ENCODE measurements around the gene ZNF674.

The ZNF674 gene

GRCh38 chrX:46545111-46546005, at the start of gene ZNF674:
Gene ZNF674, minus strand, starts transcription at chrX:46545421. Its CDS starts 3,334 bp downstream, at chrX:46542087.
- peak within 1 kb of the TSS; percentile 94 for H3K27ac ChIP-seq (ENCODE audit: low read depth, low read length)
- H3K79me2 ChIP-seq (ENCODE audit: control insufficient read depth, insufficient read depth, low read length, unreplicated experiment): peaks cover 41% of the 10 kb centered on the region
- peaks cover 2% of the 10 kb centered on the region; the same call in 1 of the 2 replicates for H3K36me3 ChIP-seq (ENCODE audit: insufficient read depth, low read length)
- H2AFZ ChIP-seq (ENCODE audit: low read length, unreplicated experiment): peak within 1 kb of the TSS; percentile 68
- H3K4me1 ChIP-seq (ENCODE audit: control insufficient read depth, insufficient read depth, low read length, unreplicated experiment): peaks cover 11% of the 10 kb centered on the region
- H3K4me3 ChIP-seq (ENCODE audit: low read depth, low read length): peak within 1 kb of the TSS; percentile 98
- H3K27me3 ChIP-seq (ENCODE audit: insufficient read depth, low read length): no peaks in the 10 kb centered on the region

GRCh38 chrX:46589977-46590723, 44.9 kb upstream of the ZNF674 start:
- peaks cover 5% of the 10 kb centered on the region for H3K79me2 ChIP-seq (ENCODE audit: control insufficient read depth, insufficient read depth, low read length, unreplicated experiment)
- no peak overlapping the region for H2AFZ ChIP-seq (ENCODE audit: low read length, unreplicated experiment)
- peak overlapping the region; percentile 83 for H3K27ac ChIP-seq (ENCODE audit: low read depth, low read length)
- H3K4me1 ChIP-seq (ENCODE audit: control insufficient read depth, insufficient read depth, low read length, unreplicated experiment): peaks cover 34% of the 10 kb centered on the region
- H3K36me3 ChIP-seq (ENCODE audit: insufficient read depth, low read length): no peaks in the 10 kb centered on the region
- no peak overlapping the region for H3K4me3 ChIP-seq (ENCODE audit: low read depth, low read length)
- no peaks in the 10 kb centered on the region for H3K27me3 ChIP-seq (ENCODE audit: insufficient read depth, low read length)

GRCh38 chrX:46588263-46588662, 43.0 kb upstream of the ZNF674 start:
- no peaks in the 10 kb centered on the region for H3K36me3 ChIP-seq (ENCODE audit: insufficient read depth, low read length)
- H3K27ac ChIP-seq (ENCODE audit: low read depth, low read length): peak overlapping the region; percentile 83
- peaks cover 48% of the 10 kb centered on the region for H3K4me1 ChIP-seq (ENCODE audit: control insufficient read depth, insufficient read depth, low read length, unreplicated experiment)
- H3K4me3 ChIP-seq (ENCODE audit: low read depth, low read length): peak overlapping the region; percentile 67; the same call in 1 of the 2 replicates
- H2AFZ ChIP-seq (ENCODE audit: low read length, unreplicated experiment): no peak overlapping the region
- H3K27me3 ChIP-seq (ENCODE audit: insufficient read depth, low read length): no peaks in the 10 kb centered on the region
- peaks cover 9% of the 10 kb centered on the region for H3K79me2 ChIP-seq (ENCODE audit: control insufficient read depth, insufficient read depth, low read length, unreplicated experiment)

- peaks cover 48% of the 10 kb centered on the region for H3K4me1 ChIP-seq (ENCODE audit: control insufficient read depth, insufficient read depth, low read length, unreplicated experiment)
- peak overlapping the region; percentile 67 for H3K4me3 ChIP-seq (ENCODE audit: low read depth, low read length)
- no peaks in the 10 kb centered on the region for H3K36me3 ChIP-seq (ENCODE audit: insufficient read depth, low read length)
- peaks cover 7% of the 10 kb centered on the region for H3K79me2 ChIP-seq (ENCODE audit: control insufficient read depth, insufficient read depth, low read length, unreplicated experiment)
- no peak overlapping the region for H2AFZ ChIP-seq (ENCODE audit: low read length, unreplicated experiment)
- H3K27ac ChIP-seq (ENCODE audit: low read depth, low read length): peak overlapping the region; percentile 83
- H3K27me3 ChIP-seq (ENCODE audit: insufficient read depth, low read length): no peaks in the 10 kb centered on the region
Measured at GRCh38 chrX:46587753-46588171, 42.5 kb upstream of the ZNF674 start.

- Histone ChIP-seq H3K79me2 (ENCODE audit: control insufficient read depth, insufficient read depth, low read length, unreplicated experiment) (peaks cover 7% of the 10 kb centered on the region), H3K36me3 (ENCODE audit: insufficient read depth, low read length) (no peaks in the 10 kb centered on the region), H3K4me3 (ENCODE audit: low read depth, low read length) (peak overlapping the region; percentile 67), H2AFZ (ENCODE audit: low read length, unreplicated experiment) (no peak overlapping the region), H3K27me3 (ENCODE audit: insufficient read depth, low read length) (no peaks in the 10 kb centered on the region), H3K27ac (ENCODE audit: low read depth, low read length) (peak overlapping the region; percentile 83), H3K4me1 (ENCODE audit: control insufficient read depth, insufficient read depth, low read length, unreplicated experiment) (peaks cover 52% of the 10 kb centered on the region)
Measured at GRCh38 chrX:46587158-46587557, 41.9 kb upstream of the ZNF674 start.

- peaks cover 9% of the 10 kb centered on the region for H3K79me2 ChIP-seq (ENCODE audit: control insufficient read depth, insufficient read depth, low read length, unreplicated experiment)
- H3K27ac ChIP-seq (ENCODE audit: low read depth, low read length): peak overlapping the region; percentile 98
Measured at GRCh38 chrX:46584736-46585135, 39.5 kb upstream of the ZNF674 start.

GRCh38 chrX:46582966-46583365, 37.7 kb upstream of the ZNF674 start:
- Histone ChIP-seq H3K4me3 (ENCODE audit: low read depth, low read length) (peak overlapping the region; percentile 53), H3K27me3 (ENCODE audit: insufficient read depth, low read length) (no peaks in the 10 kb centered on the region), H2AFZ (ENCODE audit: low read length, unreplicated experiment) (peak overlapping the region; percentile 55), H3K4me1 (ENCODE audit: control insufficient read depth, insufficient read depth, low read length, unreplicated experiment) (peaks cover 37% of the 10 kb centered on the region), H3K27ac (ENCODE audit: low read depth, low read length) (peak overlapping the region; percentile 98), H3K36me3 (ENCODE audit: insufficient read depth, low read length) (no peaks in the 10 kb centered on the region), H3K79me2 (ENCODE audit: control insufficient read depth, insufficient read depth, low read length, unreplicated experiment) (peaks cover 16% of the 10 kb centered on the region)

More at GRCh38 chrX:46584736-46585135, 39.5 kb upstream of the ZNF674 start:
- H3K27me3 ChIP-seq (ENCODE audit: insufficient read depth, low read length): no peaks in the 10 kb centered on the region
- H3K4me3 ChIP-seq (ENCODE audit: low read depth, low read length): no peak overlapping the region
- H2AFZ ChIP-seq (ENCODE audit: low read length, unreplicated experiment): no peak overlapping the region
- peaks cover 51% of the 10 kb centered on the region for H3K4me1 ChIP-seq (ENCODE audit: control insufficient read depth, insufficient read depth, low read length, unreplicated experiment)
- no peaks in the 10 kb centered on the region for H3K36me3 ChIP-seq (ENCODE audit: insufficient read depth, low read length)

- H3K4me3 ChIP-seq (ENCODE audit: low read depth, low read length): peak overlapping the region; percentile 53
- H3K27ac ChIP-seq (ENCODE audit: low read depth, low read length): peak overlapping the region; percentile 98
- H2AFZ ChIP-seq (ENCODE audit: low read length, unreplicated experiment): no peak overlapping the region
- peaks cover 22% of the 10 kb centered on the region for H3K79me2 ChIP-seq (ENCODE audit: control insufficient read depth, insufficient read depth, low read length, unreplicated experiment)
- H3K27me3 ChIP-seq (ENCODE audit: insufficient read depth, low read length): no peaks in the 10 kb centered on the region
- peaks cover 36% of the 10 kb centered on the region for H3K4me1 ChIP-seq (ENCODE audit: control insufficient read depth, insufficient read depth, low read length, unreplicated experiment)
- no peaks in the 10 kb centered on the region for H3K36me3 ChIP-seq (ENCODE audit: insufficient read depth, low read length)
Measured at GRCh38 chrX:46582325-46582724, 37.1 kb upstream of the ZNF674 start.

- peaks cover 28% of the 10 kb centered on the region for H3K4me1 ChIP-seq (ENCODE audit: control insufficient read depth, insufficient read depth, low read length, unreplicated experiment)
- H3K4me3 ChIP-seq (ENCODE audit: low read depth, low read length): no peak overlapping the region
- peaks cover 18% of the 10 kb centered on the region for H3K79me2 ChIP-seq (ENCODE audit: control insufficient read depth, insufficient read depth, low read length, unreplicated experiment)
- no peak overlapping the region for H3K27ac ChIP-seq (ENCODE audit: low read depth, low read length)
- H3K36me3 ChIP-seq (ENCODE audit: insufficient read depth, low read length): no peaks in the 10 kb centered on the region
- no peaks in the 10 kb centered on the region for H3K27me3 ChIP-seq (ENCODE audit: insufficient read depth, low read length)
- no peak overlapping the region for H2AFZ ChIP-seq (ENCODE audit: low read length, unreplicated experiment)
Measured at GRCh38 chrX:46580613-46581012, 35.4 kb upstream of the ZNF674 start.

- Histone ChIP-seq H3K27ac (ENCODE audit: low read depth, low read length) (no peak overlapping the region), H3K4me1 (ENCODE audit: control insufficient read depth, insufficient read depth, low read length, unreplicated experiment) (peaks cover 22% of the 10 kb centered on the region), H2AFZ (ENCODE audit: low read length, unreplicated experiment) (no peak overlapping the region), H3K79me2 (ENCODE audit: control insufficient read depth, insufficient read depth, low read length, unreplicated experiment) (peaks cover 15% of the 10 kb centered on the region), H3K4me3 (ENCODE audit: low read depth, low read length) (no peak overlapping the region), H3K27me3 (ENCODE audit: insufficient read depth, low read length) (no peaks in the 10 kb centered on the region), H3K36me3 (ENCODE audit: insufficient read depth, low read length) (no peaks in the 10 kb centered on the region)
Measured at GRCh38 chrX:46579250-46579649, 34.0 kb upstream of the ZNF674 start.

Measured in ACC112 (cell line).